NCI-H128 (cell line): Measurements from ENCODE around the gene LRRC4C.
"Not testable (repeated sequence)": the region's sequence is repeated elsewhere in the genome, so short reads cannot be mapped to it uniquely, and the experiment has no call there.

Experiments
- DNase-seq: peaks from one replicate; lab custom pipeline; 2025; ENCODE audit not compliant: unreplicated experiment; lab: John Stamatoyannopoulos, UW

The LRRC4C gene

DNA sequence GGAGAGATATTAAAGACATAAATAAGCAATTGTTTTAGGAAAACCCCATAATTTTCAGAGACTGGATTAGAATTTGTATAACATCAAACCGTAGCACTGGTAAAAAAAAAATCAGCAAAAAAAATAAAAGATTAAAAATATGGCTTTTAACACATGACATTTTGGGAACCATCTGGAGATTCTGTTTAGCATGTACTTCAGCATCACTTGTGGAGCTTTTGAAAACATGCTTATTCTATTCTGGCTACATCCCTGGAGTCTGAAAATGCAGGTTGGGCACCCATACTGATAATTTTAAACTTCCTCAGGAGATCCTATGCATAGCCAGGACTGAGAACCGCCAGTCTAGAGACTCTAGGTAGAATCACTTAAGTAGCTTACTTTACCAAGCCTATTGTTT lies 1190.9 kb downstream of the LRRC4C start:
- no peak for DNase-seq

DNA sequence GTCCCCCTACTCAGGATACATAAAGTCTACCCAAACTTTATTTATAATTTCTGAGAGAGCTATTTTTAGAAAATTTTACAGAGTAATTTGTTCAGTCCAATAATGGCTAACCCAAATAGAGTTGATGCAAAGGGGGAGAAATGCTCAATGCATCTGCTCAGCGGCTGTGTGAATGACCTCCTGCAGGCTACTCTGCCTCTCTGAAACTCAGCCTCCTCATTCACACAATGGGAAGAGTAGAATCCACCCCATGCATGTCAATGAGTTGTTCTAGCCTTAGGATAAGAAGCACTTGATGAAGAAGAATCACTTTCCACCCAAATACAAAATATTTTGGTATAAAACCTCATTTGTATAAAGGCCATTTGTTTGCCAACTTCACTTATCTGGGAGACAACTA lies 1204.0 kb downstream of the LRRC4C start:
- no peak for DNase-seq

DNA sequence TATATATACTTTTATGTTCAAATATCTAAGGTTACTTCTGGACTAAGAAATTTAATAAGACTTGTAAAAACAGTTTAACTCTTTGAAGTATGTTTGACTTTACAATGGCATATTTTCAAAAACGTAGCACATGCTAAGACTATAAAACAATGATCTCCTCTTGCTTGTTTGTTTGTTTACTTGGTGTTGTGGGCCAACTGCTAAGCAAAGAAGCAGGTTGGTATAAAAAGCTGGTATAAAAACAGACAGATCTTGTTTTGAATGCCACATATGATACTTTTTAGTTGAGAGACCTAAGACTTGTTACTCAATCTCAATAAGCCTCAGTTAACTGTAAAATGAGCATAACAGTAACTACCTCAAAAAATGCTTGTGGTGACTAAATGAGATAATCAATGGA lies 1206.3 kb downstream of the LRRC4C start:
- DNase-seq, result no peak

DNA sequence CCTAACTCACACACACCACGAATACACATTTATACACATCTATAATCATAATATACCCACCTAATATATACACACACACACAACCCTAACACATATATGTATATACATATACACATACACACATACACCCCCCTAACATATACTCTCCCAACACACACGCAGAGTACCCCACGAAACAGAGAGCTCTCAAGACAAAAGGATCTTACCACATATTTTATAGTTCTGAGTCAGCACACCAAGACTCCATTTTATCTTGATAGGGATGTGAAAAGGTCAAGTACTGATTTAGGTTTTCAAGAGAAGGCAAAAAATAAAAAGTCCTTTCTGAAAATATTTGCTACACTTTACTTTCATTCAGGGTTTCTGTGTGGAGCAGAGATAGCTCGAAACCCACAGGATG lies 1207.2 kb downstream of the LRRC4C start:
- no peak for DNase-seq

DNA sequence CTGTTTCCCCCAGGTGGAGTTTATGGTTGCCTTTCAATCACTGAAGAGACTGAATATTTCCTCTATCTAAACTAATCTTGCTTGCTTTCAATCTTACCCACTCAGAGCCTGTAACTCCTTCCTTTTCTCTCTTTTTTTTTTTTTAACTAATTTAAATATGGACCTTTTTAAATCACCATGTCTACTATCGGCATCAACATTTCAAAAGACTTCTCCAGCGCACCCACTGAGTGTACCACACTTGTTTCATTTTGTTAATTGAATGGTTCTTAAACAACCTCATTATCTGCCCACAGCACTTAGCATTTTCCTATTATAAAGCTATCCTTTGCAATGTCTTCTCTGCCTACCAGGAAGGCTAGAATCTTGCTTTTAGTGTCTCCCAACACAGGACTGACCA lies 1212.5 kb downstream of the LRRC4C start:
- no peak for DNase-seq

DNA sequence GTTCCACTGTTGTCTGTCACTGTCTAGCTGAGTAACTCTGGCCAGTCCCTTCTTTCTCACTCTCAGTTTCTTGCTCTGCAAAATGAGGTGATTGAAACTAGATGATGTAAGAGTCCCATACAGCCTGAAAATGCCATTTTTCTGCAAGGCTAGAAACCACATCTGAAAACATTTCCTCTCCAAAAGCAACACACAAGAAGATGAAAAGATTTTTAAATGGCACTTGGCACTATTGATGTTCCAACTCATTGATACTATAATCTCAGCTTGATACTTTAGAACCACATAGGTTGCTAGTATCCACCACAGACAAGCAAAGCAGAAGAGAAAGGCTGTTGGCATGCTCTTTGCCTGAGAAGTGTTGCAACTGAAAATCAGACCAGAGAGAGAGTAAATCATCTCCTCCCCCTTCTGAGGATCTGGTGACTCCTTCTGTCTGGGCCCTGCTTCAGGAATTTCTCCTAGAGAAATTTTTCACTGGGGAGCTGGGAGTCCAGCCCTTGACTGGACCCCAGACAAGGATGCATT lies 1217.9 kb downstream of the LRRC4C start:
- no peak for DNase-seq

DNA sequence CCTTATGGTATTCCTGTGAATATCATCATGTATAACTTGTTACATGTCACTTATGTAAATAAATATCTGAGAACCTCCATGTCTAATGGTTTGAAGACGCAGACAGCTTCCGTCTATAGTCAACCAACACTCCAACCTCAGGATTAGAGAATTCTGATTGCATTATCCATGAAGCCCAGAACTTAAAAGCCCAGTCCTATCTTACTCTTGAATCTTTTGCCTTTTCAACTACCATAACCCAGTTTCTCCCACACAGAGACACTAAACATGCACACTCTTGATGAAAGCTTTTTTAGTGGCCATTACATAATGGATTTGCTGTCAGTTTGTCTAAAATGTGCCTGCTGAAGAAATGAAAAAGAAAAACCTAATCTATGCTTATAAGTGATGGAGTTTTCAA lies 1219.2 kb downstream of the LRRC4C start:
- DNase-seq, result no peak

DNA sequence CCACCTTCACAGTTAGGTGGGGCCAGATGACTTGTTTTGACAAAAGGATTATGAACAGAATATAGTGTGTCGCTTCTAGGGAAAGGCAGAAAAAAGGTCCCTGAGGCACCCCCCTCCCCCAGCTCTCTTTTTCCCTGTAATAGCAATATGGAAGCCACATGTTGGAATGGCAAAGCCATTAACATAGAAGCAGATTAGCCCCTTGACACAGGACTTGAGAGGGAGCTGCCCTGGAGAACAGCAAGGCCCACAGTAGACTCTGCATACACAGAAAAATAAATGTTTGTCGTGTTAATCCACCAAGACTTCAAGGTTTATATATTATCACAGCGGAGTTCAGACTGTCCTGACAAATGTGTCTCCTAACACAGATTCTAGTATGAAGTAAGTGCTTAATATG lies 1222.9 kb downstream of the LRRC4C start:
- no peak for DNase-seq

DNA sequence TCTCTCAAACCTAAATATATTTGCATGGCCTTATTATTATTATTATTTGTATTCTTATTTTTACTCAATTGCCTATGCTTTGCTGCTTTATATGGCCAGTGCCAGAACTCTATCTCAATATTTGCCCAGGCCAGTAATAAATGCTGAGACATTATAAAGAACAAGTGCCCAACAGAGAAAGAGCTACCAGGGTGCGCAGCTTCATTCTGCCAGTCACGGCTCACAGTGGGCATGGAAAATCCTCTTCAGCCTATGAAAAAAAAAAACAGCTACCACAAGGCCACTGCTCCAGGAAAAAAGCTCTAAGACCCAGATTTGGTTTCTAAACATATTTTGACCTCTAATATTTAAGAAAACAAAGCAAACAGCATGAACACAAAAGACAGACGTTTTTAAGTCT lies 1223.6 kb downstream of the LRRC4C start:
- DNase-seq, result no peak

DNA sequence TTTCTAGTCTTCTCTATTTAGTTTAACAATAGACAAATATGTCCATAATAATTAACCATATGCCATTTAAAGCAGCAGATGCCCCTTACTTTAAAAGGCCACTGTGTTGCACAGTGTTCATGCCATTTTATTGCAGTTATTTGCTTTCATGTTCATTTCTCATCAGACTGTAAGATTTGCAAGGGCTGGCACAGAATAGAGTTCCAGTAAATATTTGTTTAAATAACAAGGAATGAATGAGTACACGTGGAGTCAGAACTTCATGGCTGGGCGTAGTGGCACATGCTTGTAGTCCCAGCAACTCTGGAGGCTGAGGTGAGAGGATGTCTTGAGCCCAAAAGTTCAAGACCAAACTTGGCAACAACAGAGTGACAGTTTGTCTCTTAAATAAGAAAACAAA lies 1228.6 kb downstream of the LRRC4C start:
- no peak for DNase-seq

DNA sequence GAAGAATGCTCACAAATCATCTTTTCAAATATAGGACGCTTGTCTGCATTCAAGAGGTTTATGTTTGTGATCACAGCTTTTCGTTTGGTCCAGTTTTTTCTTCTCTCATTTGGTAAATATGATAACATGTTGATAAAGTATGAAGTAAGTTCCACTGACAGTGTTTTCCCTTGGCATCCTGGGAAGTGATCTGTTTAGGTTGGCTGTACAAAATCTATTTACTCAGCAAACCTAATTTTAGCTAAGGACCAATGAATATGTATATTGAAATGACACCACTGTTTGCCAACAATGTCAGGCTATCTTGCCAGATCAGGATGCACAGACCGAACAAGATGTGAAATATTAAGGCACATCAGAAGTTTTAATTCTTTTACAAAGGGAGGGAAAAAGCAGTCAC lies 1230.8 kb downstream of the LRRC4C start:
- no peak for DNase-seq

DNA sequence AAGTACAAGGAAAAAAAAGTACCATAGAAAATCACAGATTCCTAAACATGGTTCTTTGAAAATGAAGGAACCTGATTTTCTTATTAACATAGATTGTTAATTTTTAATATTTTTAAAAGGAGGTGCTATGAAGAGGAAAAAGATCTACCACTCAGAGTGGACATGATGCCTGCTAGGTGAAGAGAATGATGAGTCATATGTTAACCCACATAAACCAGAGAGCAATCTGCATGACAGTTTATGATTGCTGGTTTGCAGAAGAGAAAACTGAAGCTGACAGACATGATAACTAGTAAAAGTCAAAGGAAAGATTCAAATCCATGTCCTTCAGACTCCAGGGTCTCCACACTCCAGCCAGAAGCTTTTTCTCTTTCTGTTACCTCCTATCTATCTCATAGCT lies 1231.7 kb downstream of the LRRC4C start:
- DNase-seq, result no peak

DNA sequence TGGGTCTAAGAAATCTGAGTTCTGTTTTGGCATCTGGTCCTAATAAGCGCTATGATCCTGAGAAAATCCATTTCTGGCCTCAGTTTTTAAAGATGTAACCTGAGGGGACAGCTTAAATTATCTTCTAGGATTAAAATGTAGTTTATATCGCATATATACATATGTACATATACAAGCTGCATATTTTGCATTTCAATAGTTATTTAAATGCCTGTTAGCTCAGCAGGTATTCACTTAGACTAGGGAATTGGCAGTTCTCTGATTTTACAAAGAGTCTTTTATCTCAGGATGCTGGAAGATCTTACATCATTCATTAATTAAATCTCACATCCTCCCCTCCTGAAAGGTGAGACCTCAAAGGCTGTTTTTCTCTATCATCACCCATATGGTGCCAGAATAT lies 1232.8 kb downstream of the LRRC4C start:
- no peak for DNase-seq

DNA sequence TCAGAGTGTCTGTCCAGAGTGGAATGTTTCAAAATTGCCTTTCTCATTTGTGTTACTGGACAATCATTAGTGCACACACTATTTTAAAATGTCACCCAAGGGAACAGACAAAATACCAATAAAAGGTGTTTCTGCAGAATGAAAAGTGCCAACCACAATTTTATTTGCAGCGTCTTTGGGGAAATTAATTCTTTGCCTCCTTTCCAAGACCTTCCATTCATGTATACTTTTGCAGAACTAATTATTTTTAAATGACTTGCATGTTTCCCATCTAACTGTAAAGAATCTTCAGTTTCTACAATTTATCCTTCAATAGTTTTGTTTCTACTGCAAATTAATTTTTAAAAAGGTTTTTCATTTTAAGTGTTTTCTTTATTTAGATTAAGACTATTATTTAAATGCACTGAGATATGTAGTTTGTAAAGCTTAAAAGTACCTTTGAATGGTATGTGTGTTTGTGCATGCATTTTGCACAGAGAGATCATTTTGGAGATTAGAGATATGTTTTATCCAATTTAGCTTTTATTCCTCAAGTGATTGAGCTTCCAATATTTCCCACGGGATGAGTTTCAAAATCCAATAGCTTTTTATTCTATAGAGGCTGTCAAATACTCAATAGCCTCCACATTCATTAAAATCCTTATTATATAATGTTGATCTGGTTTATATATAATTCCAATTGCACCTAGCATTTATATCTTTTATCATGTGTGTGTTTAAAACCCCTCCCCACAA lies 1235.7 kb downstream of the LRRC4C start:
- no peak for DNase-seq

DNA sequence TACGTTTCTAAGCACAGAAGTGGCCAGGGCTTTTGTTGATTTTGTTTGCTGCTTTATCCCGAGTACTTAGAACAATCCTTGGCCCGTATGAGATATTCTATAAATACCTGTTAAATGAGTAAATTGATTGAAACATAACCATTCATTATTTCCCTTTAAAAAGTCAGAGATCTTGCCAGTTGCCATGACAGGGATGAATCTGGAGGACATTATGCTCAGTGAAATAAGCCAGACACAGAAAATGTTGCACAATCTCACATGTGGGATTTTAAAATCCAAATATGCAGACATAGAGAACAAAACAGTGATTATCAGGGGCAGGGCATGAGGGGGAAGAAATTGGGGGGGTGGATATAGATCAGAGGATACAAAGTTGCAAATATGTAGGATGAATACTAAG lies 1240.1 kb downstream of the LRRC4C start:
- DNase-seq, result no peak

DNA sequence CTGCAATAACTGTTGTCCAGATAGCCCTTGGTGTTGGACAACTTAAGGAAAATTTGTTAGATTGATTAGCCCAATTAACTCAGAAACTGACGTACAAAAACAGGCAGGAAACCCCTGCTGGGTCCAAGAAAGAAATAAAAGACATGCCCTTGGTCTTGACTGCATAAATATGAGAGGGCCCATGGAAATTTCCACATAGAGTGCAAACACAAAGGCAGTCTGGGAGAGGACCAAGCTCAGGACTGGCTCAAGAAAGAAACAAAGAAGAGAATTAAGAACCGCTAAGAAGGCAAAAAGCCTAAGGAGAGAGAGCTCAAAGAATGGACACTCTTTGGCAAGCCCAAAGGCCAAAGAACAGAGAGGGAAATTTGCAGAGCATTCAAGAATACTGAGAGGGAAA lies 1243.9 kb downstream of the LRRC4C start:
- DNase-seq, result no peak

DNA sequence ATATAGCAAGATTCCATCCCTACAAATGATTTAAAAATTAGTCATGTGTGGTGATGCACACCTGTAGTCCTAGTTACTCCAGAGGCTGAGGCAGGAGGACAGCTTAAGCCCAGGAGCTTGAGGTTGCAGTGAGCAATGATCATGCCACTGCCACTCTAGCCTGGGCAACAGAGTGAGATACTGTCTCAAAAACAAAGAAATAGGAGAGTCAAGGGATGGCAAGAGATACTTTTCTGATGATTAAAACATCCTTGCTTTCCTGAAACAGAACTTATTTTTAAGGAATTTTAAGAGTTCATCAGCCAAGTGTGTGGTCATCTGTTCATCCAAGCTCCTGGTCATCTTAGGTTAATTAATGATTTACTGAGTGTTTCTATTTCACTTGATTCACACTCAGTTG lies 1252.0 kb downstream of the LRRC4C start:
- DNase-seq, result no peak

DNA sequence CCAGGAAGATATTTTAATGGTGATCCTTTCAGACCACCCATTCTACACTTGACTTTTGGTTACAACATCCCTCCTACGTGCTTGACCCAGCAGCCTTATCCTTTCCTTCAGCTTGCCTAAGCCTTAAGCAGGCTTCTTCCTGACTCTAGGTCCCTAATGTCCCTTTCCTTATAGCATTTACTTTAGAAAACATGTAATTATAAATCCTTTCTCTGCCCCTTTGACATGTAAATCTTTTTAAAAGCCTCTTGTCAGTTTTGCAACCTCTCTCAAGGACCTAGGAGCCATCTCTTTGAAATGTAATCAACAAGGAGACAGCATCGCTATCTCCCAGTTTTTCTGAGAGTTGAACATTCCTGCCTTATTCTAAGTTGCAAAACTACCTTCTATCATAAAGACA lies 1255.2 kb downstream of the LRRC4C start:
- DNase-seq, result no peak

DNA sequence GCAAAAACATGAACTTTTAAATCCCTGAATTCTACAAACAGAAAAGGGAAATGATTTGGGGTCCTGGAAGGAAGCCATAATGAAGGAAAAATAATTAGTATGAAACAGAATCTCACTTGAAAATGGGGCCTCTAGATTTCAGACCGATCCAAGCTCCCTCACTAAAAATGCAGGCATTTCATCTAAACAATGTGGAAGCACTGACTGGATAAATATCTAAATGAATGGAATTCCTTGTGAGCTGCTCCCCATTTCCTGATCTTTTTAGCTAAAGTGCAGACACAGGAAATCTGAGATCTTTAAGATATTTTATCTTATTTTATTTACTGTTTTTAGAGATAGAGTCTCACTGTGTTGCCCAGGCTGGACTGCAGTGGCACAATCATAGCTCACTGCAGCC lies 1255.8 kb downstream of the LRRC4C start:
- DNase-seq, result no peak

DNA sequence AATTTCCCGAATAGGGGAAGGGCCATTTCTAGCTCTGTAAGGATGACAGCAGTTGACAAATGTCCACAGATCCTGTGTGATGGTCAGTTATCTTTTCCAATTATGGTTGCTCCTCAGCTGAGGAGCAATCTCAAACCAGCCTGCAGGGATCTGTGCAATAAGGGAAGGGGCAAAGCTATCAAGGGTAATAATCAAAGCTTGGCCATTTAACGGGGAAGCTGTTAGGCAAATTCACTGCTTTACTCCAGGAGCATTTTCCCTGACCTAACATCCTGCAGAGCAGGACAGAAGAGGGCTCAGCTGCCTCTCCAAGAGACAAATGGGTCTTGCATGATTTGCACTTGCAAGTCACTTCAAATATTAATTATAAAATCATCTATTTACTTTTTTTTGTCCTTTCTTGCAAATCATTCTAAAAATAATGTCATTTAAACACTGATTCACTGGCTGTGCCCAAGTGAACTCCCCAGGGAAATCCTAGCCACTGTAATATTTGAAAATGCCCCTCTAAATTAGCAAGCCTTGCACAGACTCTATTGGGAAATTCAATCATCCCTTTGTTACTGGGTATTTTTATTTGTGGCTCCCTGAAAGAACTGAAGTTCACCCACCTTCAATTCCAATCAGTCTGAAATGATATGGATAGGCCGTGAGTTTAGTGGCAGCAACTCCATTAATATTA lies 1256.7 kb downstream of the LRRC4C start:
- DNase-seq, result no peak

DNA sequence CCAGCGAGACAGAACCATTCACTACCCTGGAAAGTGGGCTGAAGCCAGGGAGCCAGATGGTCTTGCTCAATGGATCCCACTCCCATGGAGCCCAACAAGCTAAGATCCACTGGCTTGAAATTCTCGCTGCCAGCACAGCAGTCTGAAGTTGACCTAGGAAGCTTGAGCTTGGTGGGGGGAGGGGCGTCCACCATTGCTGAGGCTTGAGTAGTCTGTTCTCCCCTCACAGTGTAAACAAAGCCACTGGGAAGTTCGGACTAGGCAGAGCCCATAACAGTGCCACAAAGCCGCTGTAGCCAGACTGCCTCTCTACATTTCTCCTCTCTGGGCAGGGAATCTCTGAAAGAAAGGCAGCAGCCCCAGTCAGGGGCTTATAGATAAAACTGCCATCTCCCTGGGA lies 1266.9 kb downstream of the LRRC4C start:
- DNase-seq, result not testable (repeated sequence)

DNA sequence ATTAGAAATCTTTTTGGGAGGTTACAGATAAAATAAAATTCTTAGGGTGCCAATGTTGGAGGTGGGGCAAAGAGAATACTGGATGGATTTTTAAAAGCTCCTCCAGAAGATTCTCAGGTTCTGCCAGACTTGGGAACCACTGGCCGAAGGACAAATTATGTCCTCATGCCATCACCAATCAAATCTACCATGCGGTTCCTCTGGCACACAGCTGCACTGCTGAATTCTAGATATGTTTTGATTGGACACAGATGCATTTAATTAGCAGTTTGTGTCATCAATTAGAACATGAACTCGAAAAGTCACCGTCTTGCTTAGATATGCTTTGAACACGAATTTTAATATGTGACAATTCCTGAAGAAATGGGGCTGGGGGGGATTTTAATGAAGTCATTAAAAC lies 1269.2 kb downstream of the LRRC4C start:
- DNase-seq, result no peak

DNA sequence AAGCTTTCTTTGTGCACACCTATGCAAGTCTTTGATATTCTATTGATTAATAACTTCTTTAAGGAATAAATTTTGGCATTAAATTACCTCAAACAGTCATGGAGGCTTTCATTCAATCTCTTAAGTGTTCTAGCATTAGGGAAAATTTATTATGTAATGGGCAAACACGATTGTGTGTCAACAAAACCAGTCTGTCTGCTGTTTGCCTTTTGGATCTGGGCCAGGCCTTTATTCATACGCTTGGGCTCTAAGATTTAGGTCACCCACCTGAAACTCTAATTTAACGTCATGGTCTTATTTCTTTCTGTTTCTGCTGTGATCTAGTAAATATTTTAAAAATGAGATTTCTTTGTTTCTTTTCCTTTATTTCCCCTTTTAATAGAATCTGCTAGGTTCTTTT lies 1270.6 kb downstream of the LRRC4C start:
- DNase-seq, result no peak
